Measurements from ENCODE around the gene CEND1. TPM values are rescaled to one million over a fixed set of nuclear protein-coding genes. Genes with fewer than 3 reads are reported as not detected.

Gene CEND1
- total and polyA plus RNA-seq, 2 of the 13 experiments (the other 11 are each of a cell fraction or from before 2014, with no cell fraction given), result not detected

GRCh38 chr11:773425-773824 lies 16.5 kb downstream of the CEND1 start:
- ChIA-PET POLR2A (interaction anchor here (1.2 kb wide), 1 partner anchor 47 kb away, joined by 3 read pairs; no protein-coding TSS in a partner anchor), CTCF (ENCODE audit: low intra/inter-chr PET ratio, low total read pairs) (no interaction called here)
- Histone ChIP-seq H3K9me3 (ENCODE audit: low read length) (no peaks in the 10 kb centered on the region), H3K79me2 (ENCODE audit: insufficient read depth, low read length) (peaks cover 32% of the 10 kb centered on the region), H3K4me1 (ENCODE audit: insufficient read depth, low read length) (peaks cover 46% of the 10 kb centered on the region), H2AFZ (ENCODE audit: low read length) (no peak overlapping the region), H3K4me2 (ENCODE audit: low read depth, low read length) (no peak overlapping the region), H3K36me3 (replicated peaks in 1 of 2; ENCODE audit: control insufficient read depth in 1 of 2, insufficient read depth in 2 of 2, low read length in 2 of 2) (peaks cover 19 to 37% of the 10 kb centered on the region in 2 experiments; a peak in 4 of 5 replicates), H3K27ac (ENCODE audit: extremely low read length, insufficient read depth, low read length) (no peak overlapping the region), H3K9ac (ENCODE audit: insufficient read depth, low read depth, low read length) (no peak overlapping the region), H3K27me3 (ENCODE audit: control insufficient read depth in 1 of 2, insufficient read depth in 2 of 2, low read length in 2 of 2) (no peaks in the 10 kb centered on the region), H4K20me1 (ENCODE audit: insufficient read depth, low read length) (peaks cover 6% of the 10 kb centered on the region), H3K4me3 (replicated peaks in 1 of 3; ENCODE audit: insufficient read depth in 1 of 3, low read depth in 2 of 3, low read length in 3 of 3) (no peak overlapping the region)
- FAIRE-seq, result no peak
- intact Hi-C loops (cut with micrococcal nuclease; ENCODE audit: unreplicated experiment) (no loop called here), in situ Hi-C loops (cut with HindIII; ENCODE audit: extremely low pct_ligation_motif_present, low pct_unique_long_range_greater_than_20kb) (no loop called here)
- DNase-seq (ENCODE audit: low spot score), result no peak
- BruUV-seq (replicated peaks), result no TSS peak
- WGBS (ENCODE audit: low lambda C conversion rate), result 100% methylated on average over 2 of the region's 5 CpGs
- TF ChIP-seq KLF6 (CRISPR knock-in tag; IDR thresholded peaks at IDR 0.05) (no peak), FIP1L1 (IDR thresholded peaks at IDR 0.05; ENCODE audit: borderline replicate concordance, insufficient read depth, low read depth, low read length) (no peak), KDM5A (IDR thresholded peaks at IDR 0.05; ENCODE audit: borderline replicate concordance, low read length) (no peak), ZGPAT (CRISPR knock-in tag; IDR thresholded peaks at IDR 0.05) (no peak)
- ATAC-seq, result no peak

GRCh38 chr11:772429-773390 lies 17.2 kb downstream of the CEND1 start:
- POLR2A ChIA-PET, result interaction anchor here (1.2 kb wide), 1 partner anchor 47 kb away, joined by 3 read pairs; no protein-coding TSS in a partner anchor
- DNase-seq (ENCODE audit: low spot score) (no peak), ATAC-seq (no peak), FAIRE-seq (no peak)
- Histone ChIP-seq H3K36me3 (replicated peaks in 1 of 2; ENCODE audit: control insufficient read depth in 1 of 2, insufficient read depth in 2 of 2, low read length in 2 of 2) (peaks cover 19 to 37% of the 10 kb centered on the region in 2 experiments; a peak in 4 of 5 replicates), H3K9me3 (ENCODE audit: low read length) (no peaks in the 10 kb centered on the region), H3K27ac (ENCODE audit: extremely low read length, insufficient read depth, low read length) (no peak overlapping the region), H4K20me1 (ENCODE audit: insufficient read depth, low read length) (peaks cover 6% of the 10 kb centered on the region), H3K9ac (ENCODE audit: insufficient read depth, low read depth, low read length) (no peak overlapping the region), H3K79me2 (ENCODE audit: insufficient read depth, low read length) (peaks cover 32% of the 10 kb centered on the region), H3K27me3 (ENCODE audit: control insufficient read depth in 1 of 2, insufficient read depth in 2 of 2, low read length in 2 of 2) (no peaks in the 10 kb centered on the region), H2AFZ (ENCODE audit: low read length) (no peak overlapping the region), H3K4me1 (ENCODE audit: insufficient read depth, low read length) (peaks cover 40% of the 10 kb centered on the region), H3K4me2 (ENCODE audit: low read depth, low read length) (no peak overlapping the region), H3K4me3 (replicated peaks in 1 of 3; ENCODE audit: insufficient read depth in 1 of 3, low read depth in 2 of 3, low read length in 3 of 3) (no peak overlapping the region)
- 87% methylated on average over 15 of the region's 34 CpGs for WGBS (ENCODE audit: low lambda C conversion rate)
- in situ Hi-C loops (cut with HindIII; ENCODE audit: extremely low pct_ligation_motif_present, low pct_unique_long_range_greater_than_20kb), result no loop called here
- CTCF ChIA-PET (ENCODE audit: low intra/inter-chr PET ratio, low total read pairs), result no interaction called here
- TF ChIP-seq CEBPZ (IDR thresholded peaks at IDR 0.05; ENCODE audit: low read length) (no peak), RBFOX2 (IDR thresholded peaks at IDR 0.05; ENCODE audit: low read depth, low read length) (peak; percentile 52; the same call in 1 of the 2 replicates), RFX5 (IDR thresholded peaks at IDR 0.05; ENCODE audit: low read depth, low read length) (no peak), HNRNPL (IDR thresholded peaks at IDR 0.05; ENCODE audit: low read depth, low read length) (0 out of 2 replicates have a peak, but pooled peaks have one; percentile 39), AGO2 (optimal IDR thresholded peaks at IDR 0.05; ENCODE audit: low read depth, low read length) (peak; percentile 40)
- intact Hi-C loops (cut with micrococcal nuclease; ENCODE audit: unreplicated experiment), result no loop called here
- no TSS peak for BruUV-seq (replicated peaks)

All from HepG2 (cell line).